Measurements from ENCODE around the gene CDC6. TPM values are rescaled to one million over a fixed set of nuclear protein-coding genes. Genes with fewer than 3 reads are reported as not detected.

The CDC6 gene
- total RNA-seq, 1 experiment from 2014 or later: 96.8 TPM

- Mint-ChIP-seq H3K27me3 (ENCODE audit: insufficient read depth, unreplicated experiment) (no peaks in the 10 kb centered on the region), H3K36me3 (ENCODE audit: insufficient read depth, unreplicated experiment) (peaks cover 7% of the 10 kb centered on the region), H3K27ac (ENCODE audit: low read depth, unreplicated experiment) (peak overlapping the region; percentile 14), H3K4me1 (ENCODE audit: insufficient read depth, unreplicated experiment) (peaks cover 82% of the 10 kb centered on the region), H3K9me3 (ENCODE audit: unreplicated experiment) (no peaks in the 10 kb centered on the region), H3K4me3 (ENCODE audit: unreplicated experiment) (no peak overlapping the region)
- no peak for TF ChIP-seq CTCF (IDR thresholded peaks at IDR 0.05; ENCODE audit: unreplicated experiment)
- intact Hi-C loops (cut with micrococcal nuclease): no loop called here
- BruUV-seq (replicated peaks): no TSS peak
- POLR2A ChIA-PET: interaction anchor here (0.9 to 4.3 kb wide), 6 partner anchors 11 to 157 kb away, joined by 3 to 24 read pairs (median 5); partner anchors contain the start of gene TOP2A
- CTCF ChIA-PET: interaction anchor here (1.4 to 19.0 kb wide), 4 partner anchors 12 to 42 kb away, joined by 6 to 396 read pairs (median 10); partner anchors contain the start of gene GJD3
- DNase-seq (ENCODE audit: unreplicated experiment): no peak
Measured at GRCh38 chr17:40315206-40315605, 27.5 kb downstream of the CDC6 start.

- peaks cover 85% of the 10 kb centered on the region for H3K4me1 Mint-ChIP-seq (ENCODE audit: insufficient read depth, unreplicated experiment)
- intact Hi-C loops (cut with micrococcal nuclease): no loop called here
Measured at GRCh38 chr17:40315678-40316570, 28.2 kb downstream of the CDC6 start.

GRCh38 chr17:40316571-40317344 lies 29.1 kb downstream of the CDC6 start:
- Mint-ChIP-seq H3K4me1 (ENCODE audit: insufficient read depth, unreplicated experiment) (peaks cover 85% of the 10 kb centered on the region), H3K27ac (ENCODE audit: low read depth, unreplicated experiment) (peak overlapping the region; percentile 32), H3K9me3 (ENCODE audit: unreplicated experiment) (no peaks in the 10 kb centered on the region), H3K36me3 (ENCODE audit: insufficient read depth, unreplicated experiment) (peaks cover 7% of the 10 kb centered on the region), H3K27me3 (ENCODE audit: insufficient read depth, unreplicated experiment) (no peaks in the 10 kb centered on the region), H3K4me3 (ENCODE audit: unreplicated experiment) (peak overlapping the region; percentile 81)
- BruUV-seq (replicated peaks): no TSS peak
- CTCF ChIA-PET: interaction anchor here (0.6 to 1.9 kb wide), 20 partner anchors 10 to 1394 kb away, joined by 3 to 7 read pairs (median 4); no protein-coding TSS in a partner anchor
- peak; percentile 70 for DNase-seq (ENCODE audit: unreplicated experiment)
- intact Hi-C loops (cut with micrococcal nuclease): no loop called here
- POLR2A ChIA-PET: interaction anchor here (0.5 to 4.3 kb wide), 15 partner anchors 9 to 216 kb away, joined by 3 to 24 read pairs (median 4); partner anchors contain the start of gene NR1D1
- TF ChIP-seq CTCF (IDR thresholded peaks at IDR 0.05; ENCODE audit: unreplicated experiment): no peak

More at GRCh38 chr17:40315678-40316570, 28.2 kb downstream of the CDC6 start:
- no peak for DNase-seq (ENCODE audit: unreplicated experiment)
- Mint-ChIP-seq H3K36me3 (ENCODE audit: insufficient read depth, unreplicated experiment) (peaks cover 7% of the 10 kb centered on the region), H3K4me3 (ENCODE audit: unreplicated experiment) (peak overlapping the region; percentile 81), H3K27ac (ENCODE audit: low read depth, unreplicated experiment) (no peak overlapping the region), H3K9me3 (ENCODE audit: unreplicated experiment) (no peaks in the 10 kb centered on the region), H3K27me3 (ENCODE audit: insufficient read depth, unreplicated experiment) (no peaks in the 10 kb centered on the region)
- no TSS peak for BruUV-seq (replicated peaks)
- POLR2A ChIA-PET: interaction anchor here (0.8 to 4.3 kb wide), 12 partner anchors 11 to 217 kb away, joined by 3 to 24 read pairs (median 4); partner anchors contain the start of genes NR1D1 and TOP2A
- CTCF ChIA-PET: interaction anchor here (0.6 to 19.0 kb wide), 8 partner anchors 9 to 485 kb away, joined by 3 to 396 read pairs (median 5); partner anchors contain the start of genes GJD3 and WIPF2
- no peak for TF ChIP-seq CTCF (IDR thresholded peaks at IDR 0.05; ENCODE audit: unreplicated experiment)

Data from MCF 10A (cell line).